Heart right ventricle (tissue), 16 donors: ENCODE measurements around the gene TMA16. TPM values are rescaled to one million over a fixed set of nuclear protein-coding genes. Genes with fewer than 3 reads are reported as not detected.

ENCODE experiments used
- ATAC-seq, 8 donors: fragments of 200-7000 bp; cut with Tn5 transposase; one replicate each; pipeline ENCODE4 v1.9.1; 2020; ENCODE audit warnings: mild to moderate bottlenecking in 8 of 8, moderate library complexity in 8 of 8, moderate number of reproducible peaks in 1 of 8
- DNase-seq, 2 donors: peaks; one replicate each; pipeline ENCODE4 v3.0.0-alpha.2; 2020
- H3K27ac ChIP-seq, 10 donors: fragments of 200-600 bp; sonication (generic) in 2 of 10; one replicate each; pipeline versions ENCODE4 v1.5.0 to v1.8.0; 2020 to 2022; ENCODE audit warnings: mild to moderate bottlenecking in 3 of 10
- H3K27me3 ChIP-seq, 7 donors: fragments of 200-600 bp; one replicate each; pipeline ENCODE4 v1.8.0; 2021 to 2022; ENCODE audit warnings: mild to moderate bottlenecking in 2 of 7
- H3K36me3 ChIP-seq, 9 donors: fragments of 200-600 bp; sonication (generic) in 1 of 9; one replicate each; pipeline versions ENCODE4 v1.5.0 to v1.8.0; 2020 to 2022; ENCODE audit warnings: mild to moderate bottlenecking in 2 of 9
- H3K4me1 ChIP-seq, 9 donors: fragments of 200-600 bp; sonication (generic) in 1 of 9; one replicate each; pipeline versions ENCODE4 v1.5.0 to v1.8.0; 2020 to 2022; ENCODE audit warnings: mild to moderate bottlenecking in 4 of 9
- H3K4me3 ChIP-seq, 10 donors: fragments of 200-600 bp; sonication (generic) in 2 of 10; one replicate each; pipeline versions ENCODE4 v1.5.0 to v1.8.0; 2020 to 2022; ENCODE audit warnings: mild to moderate bottlenecking in 7 of 10, moderate library complexity in 2 of 10
- H3K9me3 ChIP-seq, 11 donors: fragments of 200-600 bp in 10 of 11; sonication (generic) in 2 of 11; one replicate each; pipeline versions ENCODE4 v1.5.0 to v1.8.0; 2013 to 2022; ENCODE audit warnings: mild to moderate bottlenecking in 2 of 11, control low read depth in 1 of 11, moderate library complexity in 1 of 11
- WGBS, 2 donors: extraction: QIAGEN DNeasy Blood & Tissue Kit; methylation state at CpG; one replicate each; pipeline ENCODE4 v1.1.7; 2013; ENCODE audit warnings: inconsistent platforms in 1 of 2; 5-methylcytosine and 5-hydroxymethylcytosine counted together
- intact Hi-C, 10 donors: fragments of 100-400 bp; cut with DNase I; formaldehyde crosslinking; loops; one replicate each; pipeline versions ENCODE4 v1.11.1 to v1.14.2; 2022
- polyA plus RNA-seq, 2 donors: library from polyadenylated mRNA; stranded (reverse); fragments of 200-250 nt; gene quantifications; one replicate each; pipeline ENCODE4 v1.2.3, GENCODE V29; 2013
- total RNA-seq, 10 donors: library from RNA; stranded (reverse); fragmentation: NEBNext Ultra II Directional in 3 of 10; extraction: Animal tissue kit (Norgen Biotek cat#: 25700) in 3 of 10; gene quantifications; one replicate each; pipeline versions ENCODE4 v1.2.1 to v1.2.4, GENCODE V29; 2021 to 2023
- TF ChIP-seq, protein P1 (sequence below), 9 donors: fragments of 200-600 bp; sonication (generic) in 2 of 9; IDR thresholded peaks; one replicate each; pipeline versions ENCODE4 v1.5.0 to v1.8.0; 2021 to 2022; ENCODE audit warnings: antibody characterized with exemption in 9 of 9, mild to moderate bottlenecking in 5 of 9, moderate library complexity in 1 of 9
- donor health status: Arrhythmogenic right ventricular cardiomyopathy.
- donor health status: ischemic (EF 13 %, LVEDD 7.1; RV severe dilation, severe dysfunction).
- donor health status: healthy with polysubstance abuse.
- donor health status: DM: no; HTN: yes; CAD: no.
- donor health status: DM: no; HTN: no; CAD: no.
- donor health status: ischemic (EF 25% LVEDD 6.9; RV normal size, moderate dysfunction).
- donor health status: ischemic (EF 25% LVEDD 5.7; RV mildly dilated, moderate dysfunction).
- donor health status: healthy.
- donor health status: DM: yes; HTN: yes; CAD: no.
- donor health status: Ischemic cardiomyopathy.
- donor health status: ischemic (EF 35%, LVEDD 5.7; RV mildly dilated, moderate dysfunction).
- donor health status: nonischemic (EF 11% LVEDD 7.7; RV severe dilation, severe dysfunction).
- donor health status: DM: yes; HTN: yes; CAD: no.
- donor health status: PGD.
- donor health status: ischemic (EF 29% LVEDD 5.4; RV normal size, mild dysfunction).
- donor health status: nonischemic (EF 23%, LVEDD 6.1; RV moderate dilation, normal function).

The TMA16 gene
- total and polyA plus RNA-seq, 12 donors = 6.5 to 15.3 (median 9.7) TPM

DNA sequence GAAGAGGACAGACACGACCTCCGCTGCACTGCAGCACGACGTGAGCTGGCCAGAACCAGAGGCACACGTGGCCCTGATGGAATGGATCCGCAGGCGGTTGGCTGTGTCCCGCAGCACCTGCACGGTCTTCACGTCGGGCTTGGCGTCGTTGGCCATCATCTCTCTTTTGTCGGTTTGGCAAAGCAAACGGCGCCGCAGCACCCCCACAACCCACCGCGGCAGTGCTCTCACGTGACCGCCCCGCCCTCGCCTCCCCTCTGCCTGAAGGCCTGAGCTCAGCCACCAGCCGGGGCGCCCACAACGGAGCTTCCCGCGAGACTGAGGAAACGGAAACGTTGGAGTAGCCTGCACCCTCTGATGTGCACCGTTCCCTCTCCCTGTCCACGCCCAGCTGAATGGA, 20.9 kb upstream of the TMA16 start, which contains the start of gene TKTL2:
Gene TKTL2 (minus strand): TSS at position 179 of the 400 bp plus-strand sequence. CDS start 20 bp downstream, at position 159.
- Histone ChIP-seq H3K27me3 (no peaks in the 10 kb centered on the region), H3K27ac (no peak within 1 kb of the TSS), H3K36me3 (no peaks in the 10 kb centered on the region), H3K4me1 (no peaks in the 10 kb centered on the region), H3K9me3 (no peaks in the 10 kb centered on the region), H3K4me3 (no peak within 1 kb of the TSS)
- TF ChIP-seq, protein P1, sequence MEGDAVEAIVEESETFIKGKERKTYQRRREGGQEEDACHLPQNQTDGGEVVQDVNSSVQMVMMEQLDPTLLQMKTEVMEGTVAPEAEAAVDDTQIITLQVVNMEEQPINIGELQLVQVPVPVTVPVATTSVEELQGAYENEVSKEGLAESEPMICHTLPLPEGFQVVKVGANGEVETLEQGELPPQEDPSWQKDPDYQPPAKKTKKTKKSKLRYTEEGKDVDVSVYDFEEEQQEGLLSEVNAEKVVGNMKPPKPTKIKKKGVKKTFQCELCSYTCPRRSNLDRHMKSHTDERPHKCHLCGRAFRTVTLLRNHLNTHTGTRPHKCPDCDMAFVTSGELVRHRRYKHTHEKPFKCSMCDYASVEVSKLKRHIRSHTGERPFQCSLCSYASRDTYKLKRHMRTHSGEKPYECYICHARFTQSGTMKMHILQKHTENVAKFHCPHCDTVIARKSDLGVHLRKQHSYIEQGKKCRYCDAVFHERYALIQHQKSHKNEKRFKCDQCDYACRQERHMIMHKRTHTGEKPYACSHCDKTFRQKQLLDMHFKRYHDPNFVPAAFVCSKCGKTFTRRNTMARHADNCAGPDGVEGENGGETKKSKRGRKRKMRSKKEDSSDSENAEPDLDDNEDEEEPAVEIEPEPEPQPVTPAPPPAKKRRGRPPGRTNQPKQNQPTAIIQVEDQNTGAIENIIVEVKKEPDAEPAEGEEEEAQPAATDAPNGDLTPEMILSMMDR (IDR thresholded peaks at IDR 0.05) = no peak
- intact Hi-C loops = no loop called here
- ATAC-seq = no peak
- no peak for DNase-seq
- WGBS, 2 donors = 88 to 94% methylated on average over 32 of the region's 32 CpGs

DNA sequence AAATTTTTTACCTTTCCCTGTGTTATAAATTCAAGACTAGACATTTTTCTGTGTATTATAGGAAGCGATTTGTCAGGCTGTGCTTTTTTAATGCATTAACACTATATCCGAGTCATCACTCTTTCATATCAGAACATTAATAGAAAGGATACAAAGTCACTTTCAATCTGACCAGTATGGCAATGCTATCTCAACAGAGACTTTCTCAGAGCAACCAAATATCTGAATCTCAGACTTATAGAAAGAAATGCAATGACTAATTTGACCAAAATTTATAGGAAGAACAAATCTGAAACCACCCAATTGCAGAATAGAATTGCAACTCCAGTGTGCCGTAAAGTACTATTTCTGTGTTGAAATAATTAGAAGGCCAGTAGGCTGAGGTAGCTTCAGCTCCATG, 20.5 kb upstream of the TMA16 start:
- WGBS, 2 donors = 92 to 93% methylated on average over 3 of the region's 3 CpGs
- H3K4me3 ChIP-seq = no peak overlapping the region
- intact Hi-C loops = no loop called here
- TF ChIP-seq, protein P1 (IDR thresholded peaks at IDR 0.05) = no peak
- no peak overlapping the region for H3K27ac ChIP-seq
- no peaks in the 10 kb centered on the region for H3K27me3 ChIP-seq
- H3K9me3 ChIP-seq = no peaks in the 10 kb centered on the region
- no peaks in the 10 kb centered on the region for H3K36me3 ChIP-seq
- ATAC-seq (no peak), DNase-seq (no peak)
- H3K4me1 ChIP-seq = no peaks in the 10 kb centered on the region

DNA sequence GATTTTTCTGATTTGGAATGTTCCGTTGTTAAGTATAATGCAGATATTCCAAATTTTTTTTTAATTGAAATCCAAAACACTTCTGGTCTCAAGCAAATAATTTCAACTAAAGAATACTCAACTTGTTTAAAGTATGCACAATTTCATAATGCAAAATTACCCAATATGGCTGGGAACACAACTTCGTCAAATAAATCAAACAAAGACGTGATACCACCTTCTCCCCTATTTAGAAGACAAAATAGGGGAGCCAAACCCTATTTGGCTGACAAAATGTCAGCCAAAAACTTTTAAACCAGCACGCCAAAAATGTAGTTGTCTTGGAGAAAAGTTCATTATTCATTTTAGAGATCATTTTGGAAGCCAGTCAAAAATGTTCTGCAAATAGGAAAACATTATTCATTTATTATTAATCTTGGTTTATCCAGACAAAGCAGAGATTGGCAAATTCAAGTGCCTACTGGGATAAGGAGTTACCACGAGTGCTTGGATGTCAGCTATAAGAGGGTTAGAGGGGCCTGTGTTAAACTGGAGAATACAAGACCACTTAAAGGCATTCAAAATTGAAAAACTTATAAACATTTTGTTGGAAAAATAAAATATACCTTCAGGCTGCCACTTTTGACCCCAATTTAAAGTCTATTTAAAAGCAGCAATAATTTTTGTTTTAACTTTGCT, 17.6 kb upstream of the TMA16 start:
- DNase-seq (no peak), ATAC-seq (no peak)
- intact Hi-C loops = no loop called here
- H3K4me1 ChIP-seq = no peaks in the 10 kb centered on the region
- H3K4me3 ChIP-seq = no peak overlapping the region
- no peaks in the 10 kb centered on the region for H3K27me3 ChIP-seq
- 77 to 82% methylated on average over 5 of the region's 5 CpGs for WGBS, 2 donors
- no peaks in the 10 kb centered on the region for H3K36me3 ChIP-seq
- H3K9me3 ChIP-seq = no peaks in the 10 kb centered on the region
- no peak overlapping the region for H3K27ac ChIP-seq
- TF ChIP-seq, protein P1 (IDR thresholded peaks at IDR 0.05) = no peak

DNA sequence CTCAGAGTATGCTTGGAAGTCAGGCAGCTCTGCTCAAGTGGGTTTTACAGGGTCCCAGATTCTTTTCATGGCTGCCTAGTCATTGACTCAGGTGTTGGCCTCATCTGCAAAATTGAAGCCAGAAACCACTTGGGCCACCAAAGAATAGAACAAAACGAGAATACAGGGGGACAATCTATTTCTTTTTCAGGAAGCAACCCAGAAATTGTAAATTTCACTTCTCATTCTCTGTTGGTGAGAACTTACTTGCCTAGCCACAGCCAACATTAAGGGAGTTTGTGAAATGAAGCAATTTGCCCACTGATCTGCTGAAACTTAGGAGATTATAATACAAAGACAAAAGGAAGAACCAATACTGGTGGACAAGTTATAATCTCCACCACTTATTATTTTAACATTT, 12.3 kb upstream of the TMA16 start:
- TF ChIP-seq, protein P1 (IDR thresholded peaks at IDR 0.05) = no peak
- intact Hi-C loops = loop anchor here in 5 of 10 donors (2.0 to 10.0 kb wide), 4 partner anchors 60 to 1253 kb away; no protein-coding TSS in a partner anchor
- no peaks in the 10 kb centered on the region for H3K36me3 ChIP-seq

More for the DNA sequence above, 12.3 kb upstream of the TMA16 start:
- H3K9me3 ChIP-seq = no peaks in the 10 kb centered on the region
- H3K27me3 ChIP-seq = peaks cover 0 to 6% (median 0%) of the 10 kb centered on the region in 7 donors
- ATAC-seq (no peak), DNase-seq (no peak)
- peak overlapping the region in 1 of 10 donors; percentile 7 for H3K27ac ChIP-seq
- no peak overlapping the region for H3K4me3 ChIP-seq
- WGBS, 2 donors = 45 to 68% methylated on average over 1 of the region's 1 CpG
- H3K4me1 ChIP-seq = peaks cover 0 to 13% (median 0%) of the 10 kb centered on the region in 9 donors
